GM04504 (cell line): Measurements from ENCODE around the gene VANGL2.

Experiments used
- DNase-seq: peaks from one replicate; pipeline ENCODE4 v3.0.0-alpha.2; 2012; ENCODE audit warnings: low read depth

VANGL2 gene

DNA sequence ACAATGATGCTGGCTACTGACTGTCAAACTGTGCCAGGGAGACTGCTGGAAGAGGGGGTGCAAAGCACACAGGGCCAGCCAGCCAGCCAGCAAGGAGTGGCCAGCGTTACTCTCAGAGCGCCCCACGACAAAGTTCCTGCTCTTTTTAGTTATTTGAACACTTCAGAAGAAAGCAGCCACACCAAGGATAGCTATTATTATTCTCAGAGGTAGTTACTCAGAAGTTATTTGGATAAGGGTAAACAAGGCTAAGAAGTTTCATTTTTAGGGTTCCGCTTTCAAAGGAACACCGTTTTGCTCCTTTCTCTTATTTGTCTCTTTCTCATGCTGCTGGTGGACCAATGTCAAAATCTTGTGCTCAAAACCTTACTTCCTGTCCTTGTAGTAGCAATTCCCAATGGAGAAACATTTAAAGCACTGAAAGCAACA lies 59.9 kb downstream of the VANGL2 start:
- DNase-seq: no peak

GRCh38 chr1:160460683-160461287 lies 60.4 kb downstream of the VANGL2 start:
- DNase-seq: no peak

DNA sequence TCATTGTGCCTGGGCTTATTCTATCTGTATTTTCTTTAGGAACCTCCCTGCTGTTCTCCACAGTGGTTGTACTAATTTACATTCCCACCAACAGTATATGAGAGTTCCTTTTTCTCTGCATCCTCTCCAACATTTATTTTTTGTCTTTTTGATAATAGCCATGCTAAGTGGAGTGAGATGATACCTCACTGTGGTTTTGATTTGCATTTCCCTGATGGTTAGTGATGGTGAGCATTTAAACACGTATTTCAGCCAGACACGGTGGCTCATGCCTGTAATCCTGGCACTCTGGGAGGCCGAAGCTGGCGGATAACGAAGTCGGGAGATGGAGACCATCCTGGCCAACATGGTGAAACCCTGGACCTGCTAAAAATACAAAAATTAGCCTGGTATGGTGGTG lies 64.8 kb downstream of the VANGL2 start:
- DNase-seq: no peak

- no peak for DNase-seq
Observed at GRCh38 chr1:160466961-160467360, 66.6 kb downstream of the VANGL2 start.

DNA sequence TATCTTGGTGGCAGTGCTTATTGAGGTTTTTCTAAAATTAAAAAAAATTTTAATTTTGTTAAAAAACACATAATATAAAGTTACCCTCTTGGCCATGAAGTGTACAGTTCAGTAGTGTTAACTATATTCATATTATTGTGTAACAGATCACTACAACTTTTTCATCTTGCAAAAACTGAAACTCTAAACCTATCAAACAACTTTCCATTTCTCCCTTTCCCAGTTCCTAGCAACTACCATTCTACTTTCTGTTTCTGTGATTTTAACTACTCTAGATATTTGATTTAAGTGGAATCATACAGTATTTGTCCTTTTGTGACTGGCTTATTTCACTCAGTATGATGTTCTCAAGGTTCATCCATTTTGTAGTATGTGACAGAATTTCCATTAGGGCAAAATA lies 67.2 kb downstream of the VANGL2 start:
- no peak for DNase-seq

DNA sequence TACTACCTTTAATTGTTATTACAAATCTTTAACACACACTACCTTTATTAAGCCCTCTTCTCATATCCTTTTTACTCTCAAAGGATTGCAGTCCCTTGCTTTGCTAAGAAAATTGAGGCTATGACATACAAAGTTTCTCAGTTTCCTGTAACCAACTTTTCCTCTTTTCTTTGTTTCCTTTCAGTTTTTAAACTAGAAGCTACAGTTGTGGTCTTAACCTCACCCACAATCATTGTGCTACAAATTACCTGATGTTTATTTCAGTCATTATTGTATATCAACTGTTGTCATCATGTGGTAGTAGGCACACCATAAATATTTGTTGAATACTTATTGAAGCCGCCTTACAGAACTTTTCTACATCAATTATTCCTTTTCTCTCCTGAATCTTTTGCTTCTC lies 70.9 kb downstream of the VANGL2 start:
- DNase-seq: no peak

GRCh38 chr1:160472112-160472511 lies 71.7 kb downstream of the VANGL2 start:
- DNase-seq: no peak

DNA sequence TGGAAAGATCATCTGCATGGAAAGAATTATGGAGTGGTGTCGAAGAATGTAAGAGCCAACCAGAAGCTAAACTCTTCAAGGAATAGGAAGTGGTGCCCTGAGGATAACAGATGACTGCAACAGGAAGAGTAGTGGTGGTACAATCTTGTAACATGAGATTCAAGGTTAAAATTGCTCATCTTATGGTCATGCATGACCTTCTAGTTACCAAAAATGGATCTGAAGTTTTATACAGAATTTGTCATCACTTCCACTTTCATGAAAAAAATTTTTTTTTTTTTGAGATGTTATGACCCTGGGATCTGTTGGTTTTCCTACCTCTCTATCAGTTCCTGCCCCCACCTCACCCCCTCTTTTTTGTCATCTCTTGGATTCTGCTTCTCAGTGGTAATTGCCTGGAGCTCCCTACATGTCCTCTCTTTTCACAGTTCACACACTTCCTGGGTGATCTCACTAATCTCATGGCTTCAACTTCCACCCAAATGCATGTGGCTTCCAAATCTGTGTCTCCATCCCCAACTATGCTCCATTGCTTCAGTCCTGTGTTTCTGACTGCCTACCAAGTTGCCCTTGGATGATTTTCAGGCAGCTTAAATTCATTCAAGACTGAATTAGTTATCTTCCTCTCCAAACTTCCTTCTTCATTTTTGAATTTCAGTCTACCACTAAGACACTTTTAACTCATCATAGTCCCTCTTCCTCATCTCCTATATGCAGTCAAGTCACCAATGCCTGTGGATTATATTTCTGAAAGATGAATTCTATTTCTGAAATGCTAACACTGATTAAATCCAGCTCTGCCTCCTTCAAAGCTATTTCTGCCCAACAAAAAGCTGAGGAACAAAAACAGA lies 74.3 kb downstream of the VANGL2 start:
- no peak for DNase-seq
